H1 (cell line): Measurements from ENCODE around the gene BRD4.

Experiments
- CBX8 ChIP-seq: fragments of 300-800, 300-1000 bp; sonication (generic); IDR thresholded peaks from 2 replicates; pipeline ENCODE4 v1.7.1; 2016; ENCODE audit warnings: low read depth, low read length, borderline replicate concordance
- CEBPB ChIP-seq: IDR thresholded peaks from 2 replicates; pipeline ENCODE4 v1.6.1; 2012; ENCODE audit warnings: low read depth, low read length
- CTCF ChIP-seq, 3 experiments: IDR thresholded peaks; 1 replicate in 2 of 3; 2 replicates in 1 of 3; pipeline versions ENCODE4 v1.5.1 to v1.6.1; 2011; ENCODE audit warnings: low read length in 3 of 3, mild to moderate bottlenecking in 3 of 3, inconsistent platforms in 2 of 3, low read depth in 1 of 3, moderate library complexity in 1 of 3; ENCODE audit not compliant: insufficient read depth in 1 of 3; ENCODE audit errors: control extremely low read depth in 1 of 3
- JUN ChIP-seq: IDR thresholded peaks from 2 replicates; pipeline ENCODE4 v1.6.1; 2011; ENCODE audit warnings: low read depth, mild to moderate bottlenecking, improper control_type of control experiment, low read length
- PHF8 ChIP-seq: fragments of 200-600 bp; sonication (generic); conservative IDR thresholded peaks from 2 replicates; pipeline ENCODE4 v1.7.1; 2012; ENCODE audit warnings: low read depth, mild to moderate bottlenecking, inconsistent platforms, low read length, moderate library complexity
- POLR2A ChIP-seq, 2 experiments: IDR thresholded peaks; 1 replicate in 1 of 2; 2 replicates in 1 of 2; pipeline ENCODE4 v1.6.1; 2011; ENCODE audit warnings: low read depth in 2 of 2, low read length in 2 of 2, mild to moderate bottlenecking in 2 of 2; ENCODE audit errors: control extremely low read depth in 1 of 2
- POLR2AphosphoS5 ChIP-seq: IDR thresholded peaks from 2 replicates; pipeline ENCODE4 v1.6.1; 2011; ENCODE audit warnings: low read depth, low read length
- RFX5 ChIP-seq: IDR thresholded peaks from 2 replicates; pipeline ENCODE4 v1.6.1; 2011; ENCODE audit warnings: low read depth, low read length, improper control_type of control experiment, borderline replicate concordance
- RXRA ChIP-seq: IDR thresholded peaks from 2 replicates; pipeline ENCODE4 v1.6.1; 2011; ENCODE audit warnings: low read depth, mild to moderate bottlenecking, low read length, moderate library complexity; ENCODE audit not compliant: insufficient read depth
- SP1 ChIP-seq: IDR thresholded peaks from 2 replicates; pipeline ENCODE4 v1.6.1; 2011; ENCODE audit warnings: low read depth, low read length
- TF ChIP-seq, protein P1 (sequence below): IDR thresholded peaks from 2 replicates; pipeline ENCODE4 v1.6.1; 2011; ENCODE audit warnings: low read depth, mild to moderate bottlenecking, low read length; ENCODE audit not compliant: insufficient read depth
- TF ChIP-seq, protein P2 (sequence below): IDR thresholded peaks from 2 replicates; pipeline ENCODE4 v1.6.1; 2011; ENCODE audit warnings: low read length, improper control_type of control experiment

DNA sequence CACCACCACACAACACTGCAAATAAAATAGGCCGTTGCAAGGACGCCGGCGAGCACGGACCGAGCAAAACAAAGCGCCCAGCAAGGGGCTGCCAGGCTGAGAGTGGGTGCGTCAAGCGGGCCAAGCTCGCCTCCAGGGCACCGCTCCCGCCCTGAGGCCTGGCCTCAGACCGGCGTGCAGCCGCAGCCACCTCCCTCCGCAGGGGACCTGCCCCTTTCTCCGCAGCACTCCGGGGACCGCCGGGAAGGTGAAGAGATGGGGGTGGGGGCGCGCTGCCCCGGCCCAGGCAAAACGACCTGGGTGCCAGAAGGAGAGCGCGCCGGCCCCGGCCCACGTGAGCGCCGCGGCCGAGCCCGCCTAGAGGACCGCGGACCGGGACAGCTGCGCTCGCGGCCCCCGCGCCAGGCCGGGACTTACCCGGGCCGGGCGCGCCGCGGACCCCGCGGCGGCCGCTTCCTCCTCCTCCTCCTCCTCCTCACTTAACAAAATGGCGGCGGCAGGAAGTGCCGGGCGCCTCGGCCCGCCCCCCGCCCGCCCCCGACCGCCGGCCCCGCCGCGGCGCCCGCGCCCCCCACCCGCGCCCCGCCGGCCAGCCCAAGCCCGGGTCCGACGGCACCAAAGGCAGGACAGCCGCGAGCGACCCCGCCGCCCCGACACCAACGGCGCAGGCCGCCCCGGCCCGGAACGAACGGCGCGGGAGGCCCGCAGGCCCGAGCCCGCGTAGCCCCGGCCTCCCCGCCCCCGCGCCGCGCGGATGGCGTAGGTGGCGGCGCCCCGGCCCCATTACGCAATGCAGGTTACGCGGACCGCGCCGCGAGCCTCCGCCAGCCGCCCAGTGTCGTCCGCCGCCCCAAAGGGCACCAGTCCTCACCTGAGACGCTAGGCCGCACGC, 674 bp downstream of the BRD4 start:
- no peak for TF ChIP-seq SP1
- no peak; a peak in 1 of 4 replicates for TF ChIP-seq CTCF (IDR thresholded peaks at IDR 0.05; ENCODE audit: control extremely low read depth in 1 of 3, insufficient read depth in 1 of 3, low read depth in 1 of 3, low read length in 3 of 3)
- TF ChIP-seq RFX5 = no peak
- no peak for TF ChIP-seq RXRA
- no peak for TF ChIP-seq CBX8
- peak; percentile 58; the same call in 1 of the 2 replicates for TF ChIP-seq PHF8
- TF ChIP-seq, protein P1, sequence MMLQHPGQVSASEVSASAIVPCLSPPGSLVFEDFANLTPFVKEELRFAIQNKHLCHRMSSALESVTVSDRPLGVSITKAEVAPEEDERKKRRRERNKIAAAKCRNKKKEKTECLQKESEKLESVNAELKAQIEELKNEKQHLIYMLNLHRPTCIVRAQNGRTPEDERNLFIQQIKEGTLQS = no peak
- TF ChIP-seq, protein P2, sequence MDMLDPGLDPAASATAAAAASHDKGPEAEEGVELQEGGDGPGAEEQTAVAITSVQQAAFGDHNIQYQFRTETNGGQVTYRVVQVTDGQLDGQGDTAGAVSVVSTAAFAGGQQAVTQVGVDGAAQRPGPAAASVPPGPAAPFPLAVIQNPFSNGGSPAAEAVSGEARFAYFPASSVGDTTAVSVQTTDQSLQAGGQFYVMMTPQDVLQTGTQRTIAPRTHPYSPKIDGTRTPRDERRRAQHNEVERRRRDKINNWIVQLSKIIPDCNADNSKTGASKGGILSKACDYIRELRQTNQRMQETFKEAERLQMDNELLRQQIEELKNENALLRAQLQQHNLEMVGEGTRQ = no peak
- peak; percentile 71 for TF ChIP-seq CEBPB
- no peak for TF ChIP-seq POLR2AphosphoS5
- TF ChIP-seq JUN = no peak
- TF ChIP-seq POLR2A (IDR thresholded peaks at IDR 0.05; ENCODE audit: control extremely low read depth in 1 of 2, low read depth in 2 of 2, low read length in 2 of 2) = peak in 1 of 2 experiments; percentile 24; a peak in 2 of 3 replicates
